ENCODE data around the gene MVD. TPM values are rescaled to one million over a fixed set of nuclear protein-coding genes. Genes with fewer than 3 reads are reported as not detected.
A peak's percentile ranks its signal among the peaks of the same experiment; 100 is the strongest.

MVD gene
- total RNA-seq, 1 experiment from 2014 or later = 7.4 TPM

DNA sequence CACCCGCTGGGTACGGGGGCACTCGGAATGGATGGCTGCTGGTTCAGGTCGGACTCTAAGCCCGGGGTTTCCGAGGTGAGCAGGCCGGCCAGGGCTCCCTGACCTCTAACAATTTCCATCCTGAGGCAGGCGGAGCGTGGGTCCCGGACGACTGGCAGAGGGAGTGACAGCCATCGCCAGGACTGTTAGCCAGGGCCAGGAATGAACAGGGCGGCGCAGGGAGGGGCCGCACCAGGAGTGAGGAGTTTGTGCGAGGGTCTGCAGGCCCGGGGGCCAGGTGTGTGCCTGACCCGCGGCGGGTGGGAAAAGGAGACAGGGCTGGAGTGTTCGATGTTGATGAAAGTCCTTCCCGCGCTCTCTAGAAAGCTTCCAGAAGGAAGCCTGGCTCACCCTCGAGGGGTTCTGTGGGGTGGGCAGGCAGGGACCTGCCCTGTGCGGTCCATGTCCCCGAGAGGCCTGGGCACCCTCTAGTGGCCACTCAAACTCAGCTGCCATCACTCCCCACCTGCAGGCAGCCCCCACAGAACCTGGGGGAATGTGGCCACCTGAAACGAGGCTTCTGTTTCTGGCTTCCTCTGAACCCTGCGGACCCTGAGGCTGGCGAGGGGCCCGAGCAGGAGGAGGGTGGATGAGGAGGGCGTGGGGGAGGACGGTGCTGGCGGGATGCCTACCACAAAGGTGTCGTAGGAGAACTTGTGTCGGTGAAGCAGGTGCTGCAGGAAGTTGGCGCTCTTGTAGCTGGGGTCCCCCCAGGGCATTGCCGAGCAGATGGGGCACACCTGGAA lies 35.1 kb upstream of the MVD start:
- DNase-seq (ENCODE audit: extremely low read depth, low read depth) = no peak

DNA sequence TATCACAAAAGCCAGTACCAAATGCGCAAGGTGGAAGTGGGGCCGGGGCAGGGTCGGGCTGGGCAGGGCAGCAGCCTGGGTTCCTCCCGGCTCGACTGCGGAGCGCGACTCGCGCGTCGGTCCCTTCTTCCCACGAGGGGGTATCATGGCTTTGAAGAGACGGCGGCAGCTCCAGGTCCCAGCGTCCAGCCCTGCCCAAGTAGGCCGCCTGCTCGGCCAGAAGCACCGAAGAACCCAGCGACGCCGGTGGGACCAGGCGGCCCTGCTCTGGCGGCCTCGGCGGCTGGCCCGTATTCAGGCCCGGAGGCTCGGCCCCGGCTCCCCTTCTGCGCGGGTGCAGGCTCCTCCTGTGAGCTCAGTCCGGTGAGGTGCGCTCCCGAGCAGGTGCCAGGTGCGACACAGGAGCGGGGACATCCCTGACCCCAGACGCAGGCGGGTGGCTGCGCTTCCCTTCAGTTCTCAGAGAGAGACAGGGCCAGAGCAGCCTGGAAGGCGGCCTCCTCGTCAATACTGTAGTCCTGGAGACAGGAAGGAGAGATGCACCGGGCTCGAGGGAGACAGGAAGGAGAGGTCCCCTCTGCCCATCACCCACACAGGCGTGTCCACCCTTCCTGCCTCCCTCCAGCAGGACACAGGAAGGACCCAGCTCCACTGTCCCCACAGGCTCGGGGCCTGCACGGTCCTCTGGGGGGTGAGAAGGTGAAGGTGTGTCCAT lies 34.4 kb upstream of the MVD start:
- DNase-seq (ENCODE audit: extremely low read depth, low read depth) = no peak

DNA sequence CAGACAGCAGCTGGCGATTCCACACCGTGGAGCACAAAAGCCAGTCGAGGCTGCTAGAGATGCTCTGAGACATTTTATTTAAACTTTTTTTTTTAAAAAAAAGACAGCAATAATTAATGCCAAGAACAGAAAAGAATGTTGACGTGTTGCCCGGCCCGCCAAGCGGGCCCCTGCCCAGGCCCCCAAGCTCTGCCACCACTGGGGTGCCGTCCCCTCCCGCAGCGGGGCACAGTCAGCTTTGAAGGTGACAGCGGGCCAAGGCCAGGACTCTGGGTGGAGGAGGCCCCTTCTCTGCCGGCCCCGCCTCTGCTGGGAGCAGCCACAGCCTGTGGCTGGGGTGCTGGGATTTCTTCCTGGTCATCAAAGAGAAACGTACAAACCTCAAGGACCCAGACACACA lies 33.5 kb upstream of the MVD start:
- no peak for DNase-seq (ENCODE audit: extremely low read depth, low read depth)

DNA sequence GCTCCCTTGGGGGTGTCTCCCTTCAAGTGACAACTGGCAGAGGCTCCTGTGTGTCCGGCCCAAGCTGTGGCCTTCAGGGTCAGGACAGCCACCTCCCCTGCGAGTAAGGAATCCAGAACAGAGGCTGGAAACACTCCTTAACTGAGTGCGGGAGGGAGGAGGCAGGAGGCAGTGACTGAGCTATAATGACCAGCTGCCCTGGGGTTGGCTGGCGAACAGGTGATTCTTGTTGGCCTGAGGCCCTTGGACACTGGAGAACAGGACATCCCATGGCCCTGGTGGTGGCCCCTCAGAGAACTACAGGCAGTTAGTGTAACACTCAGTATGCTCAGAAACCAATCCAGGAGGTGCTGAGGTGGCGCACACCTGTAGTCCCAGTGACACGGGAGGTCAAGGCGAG lies 32.9 kb upstream of the MVD start:
- DNase-seq (ENCODE audit: extremely low read depth, low read depth) = no peak

DNA sequence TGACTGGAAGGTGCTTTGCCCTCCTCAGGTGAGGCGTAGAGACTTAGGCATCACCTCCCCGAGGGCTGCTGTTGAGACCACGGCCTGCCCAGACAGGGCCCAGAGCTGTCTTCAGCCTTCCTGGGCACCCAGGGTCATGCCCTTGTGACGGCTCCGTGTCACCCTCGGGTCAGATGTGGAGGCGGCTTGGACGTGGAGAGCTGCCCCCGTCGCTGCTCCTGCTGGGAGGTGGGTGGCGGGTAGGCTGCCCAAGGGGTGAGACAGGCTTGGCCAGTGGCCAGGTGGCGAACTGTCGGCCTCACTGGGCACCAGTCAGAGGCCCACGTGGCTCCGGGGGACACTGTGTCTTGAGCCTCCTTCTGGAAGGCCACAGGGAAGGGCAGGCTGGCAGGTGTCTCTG lies 32.3 kb upstream of the MVD start:
- DNase-seq (ENCODE audit: extremely low read depth, low read depth) = no peak

DNA sequence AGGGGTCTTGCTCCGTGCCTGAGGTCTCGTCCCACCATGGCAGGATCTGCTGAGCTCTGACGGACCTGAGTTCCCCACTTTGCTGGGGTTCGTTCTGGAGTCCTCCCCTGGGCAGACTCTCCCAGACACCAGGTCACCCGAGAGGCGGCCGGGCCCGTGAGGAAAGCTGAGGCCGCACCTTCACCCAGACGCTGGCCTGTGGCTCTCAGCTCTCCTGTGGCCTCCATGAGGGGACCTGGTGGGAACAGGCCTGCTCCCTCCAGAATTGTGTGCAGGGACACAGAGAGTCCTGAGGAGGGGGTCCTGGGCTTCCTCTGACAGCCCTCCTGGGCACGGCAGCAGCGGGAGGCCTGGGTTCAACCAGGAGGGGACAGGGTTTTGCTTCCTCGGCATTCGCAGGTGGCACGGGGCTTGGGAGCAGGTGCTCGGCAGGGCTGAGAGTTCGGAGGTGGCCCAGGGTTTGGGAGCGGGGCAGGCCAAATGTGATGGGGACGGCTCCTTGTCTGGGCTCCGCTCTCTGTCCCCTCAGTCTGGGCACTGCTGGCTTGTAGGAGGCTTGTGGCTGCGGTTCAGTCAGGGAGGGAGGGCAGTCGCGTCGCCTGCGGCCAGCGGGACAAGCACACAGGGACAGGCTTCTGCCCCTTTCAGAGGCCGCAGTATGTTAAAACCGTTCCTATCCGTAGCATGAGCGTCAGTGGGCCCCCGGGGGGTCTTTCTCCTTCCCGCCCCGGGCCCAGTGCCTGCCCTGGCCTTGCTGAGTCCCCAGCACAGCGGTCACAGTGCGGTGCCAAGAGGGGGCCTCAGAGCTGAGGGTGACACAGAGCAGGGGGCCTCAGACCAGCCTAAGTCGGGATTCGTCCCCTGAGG lies 31.6 kb upstream of the MVD start:
- no peak for DNase-seq (ENCODE audit: extremely low read depth, low read depth)

DNA sequence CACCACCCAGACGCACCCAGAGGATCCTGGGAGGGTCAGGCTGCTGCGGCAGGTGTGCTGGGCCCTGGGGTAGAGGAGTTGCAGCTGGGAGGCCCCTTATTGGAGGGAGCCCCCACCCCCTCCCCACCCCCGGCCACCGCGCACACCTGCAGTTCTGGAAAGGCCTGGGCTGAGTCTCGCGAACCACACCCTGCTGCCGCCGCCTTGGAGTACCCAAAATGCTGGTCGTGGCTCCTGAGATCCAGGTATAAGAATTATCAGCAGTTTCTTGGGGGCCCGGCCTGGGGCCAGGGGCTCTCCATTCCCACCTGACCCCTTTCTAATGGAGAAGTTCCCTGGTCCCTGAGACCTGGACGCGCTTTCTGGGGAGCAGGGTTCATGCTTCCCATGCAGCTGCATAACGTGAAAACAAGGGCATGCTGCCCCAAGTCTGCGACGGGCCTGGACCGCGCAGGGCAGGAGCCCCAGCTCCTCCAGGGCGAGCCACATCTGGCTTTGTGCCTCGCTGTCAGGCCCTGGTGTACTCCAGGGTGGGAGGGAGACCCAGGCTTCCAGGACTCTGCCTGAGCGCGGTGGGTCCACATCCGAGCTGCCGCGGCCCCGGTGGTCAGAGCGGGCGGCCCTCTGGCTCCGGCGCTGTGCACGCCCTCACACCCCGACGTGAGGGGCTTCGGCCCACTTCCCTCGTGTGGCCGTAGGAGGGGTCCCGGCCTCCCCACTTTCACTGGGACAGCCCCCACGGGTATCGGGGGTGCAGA lies 30.7 kb upstream of the MVD start:
- no peak for DNase-seq (ENCODE audit: extremely low read depth, low read depth)

DNA sequence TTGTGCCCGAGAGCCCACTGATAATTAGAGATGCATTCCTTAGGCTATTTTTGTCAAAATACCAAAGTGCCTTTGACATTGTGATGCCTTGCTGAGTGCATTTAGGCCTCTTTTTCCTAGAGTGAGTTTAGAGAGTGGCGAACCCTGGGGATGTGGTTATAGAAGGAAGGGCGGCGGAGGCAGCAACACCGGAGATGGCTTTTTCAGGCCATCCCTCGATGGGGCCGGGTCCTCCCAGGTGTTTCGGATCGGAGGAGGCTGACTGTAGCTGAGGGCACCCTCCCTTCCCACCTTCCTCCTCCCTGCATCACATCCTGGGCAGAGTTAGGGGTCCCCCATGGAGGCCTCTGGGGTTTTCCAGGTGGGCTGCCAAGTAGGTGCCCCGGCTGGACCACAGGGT lies 30.0 kb upstream of the MVD start:
- no peak for DNase-seq (ENCODE audit: extremely low read depth, low read depth)

DNA sequence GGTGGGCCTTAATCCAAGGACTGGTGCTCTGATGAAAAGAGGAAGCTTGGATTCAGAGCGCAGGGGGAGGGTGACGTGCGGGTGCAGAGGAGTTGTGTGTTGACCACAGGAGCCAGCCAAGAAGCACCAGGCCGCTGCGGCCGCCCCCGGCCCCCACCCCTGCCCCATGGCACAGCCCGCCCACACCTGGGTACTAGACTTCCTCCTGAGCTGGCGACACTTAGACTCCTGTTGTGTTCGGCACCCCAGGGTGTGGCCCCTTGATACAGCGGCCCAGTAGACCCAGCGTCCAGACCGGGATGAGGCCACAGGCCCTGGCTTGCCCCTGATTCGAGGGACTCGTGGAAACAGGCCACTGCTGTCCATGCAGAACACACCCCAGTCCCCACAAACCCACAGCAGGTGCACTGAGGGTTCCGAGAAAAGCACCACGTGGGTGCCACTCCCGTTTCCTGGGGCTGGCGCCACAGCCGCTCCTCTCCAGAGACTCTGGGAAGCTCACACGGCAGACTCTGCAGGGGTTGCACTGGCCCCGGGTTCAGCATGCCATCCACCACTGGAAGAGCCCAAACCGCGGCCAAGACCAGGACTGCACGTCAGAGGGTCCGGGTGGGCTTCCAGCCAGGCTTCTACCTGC lies 29.2 kb upstream of the MVD start:
- DNase-seq (ENCODE audit: extremely low read depth, low read depth) = no peak

DNA sequence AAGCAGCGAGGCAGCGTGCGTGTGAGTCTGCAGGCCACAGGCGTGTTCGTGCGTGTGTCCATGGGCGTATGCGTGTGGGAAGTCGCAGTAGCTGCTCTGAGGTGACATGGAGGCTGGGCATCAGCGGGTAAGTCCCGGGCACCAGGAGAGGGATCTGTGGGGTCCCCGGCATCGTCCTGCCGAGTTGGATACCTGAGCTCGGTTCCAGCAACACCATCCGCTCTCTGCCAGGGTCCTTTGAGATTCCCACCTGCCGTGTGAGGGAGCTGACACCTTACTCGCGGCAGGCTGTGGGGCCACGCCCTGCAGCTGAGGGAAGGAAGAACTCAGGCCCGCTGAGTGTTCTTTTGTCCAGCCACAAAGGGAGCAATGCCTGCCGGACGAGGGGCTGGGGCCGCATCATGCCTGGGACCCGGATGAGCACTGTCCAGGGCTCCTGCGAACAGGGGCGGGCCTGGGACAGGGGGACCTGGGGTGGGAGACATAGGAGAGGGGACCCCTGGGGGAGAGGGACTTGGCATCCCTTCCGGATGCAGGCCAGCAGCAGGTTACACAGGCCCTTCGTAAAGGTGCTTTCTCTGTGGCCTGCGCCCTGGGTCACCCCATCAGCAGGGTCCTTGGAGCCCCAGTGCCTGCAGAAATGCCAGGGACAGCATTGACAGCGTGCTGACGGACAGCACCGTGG lies 28.4 kb upstream of the MVD start:
- DNase-seq (ENCODE audit: extremely low read depth, low read depth) = no peak

DNA sequence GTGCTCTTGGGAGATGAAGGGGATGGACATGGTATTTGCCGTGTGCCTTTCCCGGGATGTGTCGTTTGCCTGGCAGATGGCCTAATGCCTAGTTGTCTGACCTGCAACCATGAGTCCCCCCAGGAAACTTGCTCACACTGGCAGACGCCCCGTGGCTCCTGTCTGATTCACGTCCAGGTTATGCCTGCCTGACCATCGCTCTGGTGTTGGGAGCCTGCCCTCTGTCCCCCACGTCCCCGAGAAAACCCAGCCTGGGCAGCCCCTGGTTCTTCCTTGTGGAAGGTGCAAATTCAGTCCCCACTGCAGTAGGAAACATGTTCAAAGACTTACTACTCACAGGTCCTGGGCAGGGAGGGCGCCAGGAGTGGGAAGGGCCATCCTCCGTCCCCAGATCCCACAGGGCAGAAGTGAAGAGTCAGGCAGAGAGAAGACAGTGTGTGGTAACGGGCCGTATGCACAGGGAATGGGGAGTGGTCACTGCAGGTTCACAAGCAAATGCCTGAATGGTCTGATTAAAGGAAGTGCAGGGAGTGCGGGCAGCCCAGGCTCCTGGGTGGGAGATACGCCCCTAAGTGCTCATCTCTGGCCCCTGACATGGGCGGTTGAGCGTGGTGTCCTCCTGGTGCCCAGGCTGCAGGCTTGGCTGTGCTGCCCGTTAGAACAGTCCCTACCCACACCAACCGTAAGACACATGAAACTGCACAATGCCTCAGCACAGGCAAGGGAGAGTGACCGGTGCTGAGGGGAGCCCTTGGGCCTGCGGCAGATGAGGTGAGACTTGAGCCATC lies 27.6 kb upstream of the MVD start:
- DNase-seq (ENCODE audit: extremely low read depth, low read depth) = no peak

DNA sequence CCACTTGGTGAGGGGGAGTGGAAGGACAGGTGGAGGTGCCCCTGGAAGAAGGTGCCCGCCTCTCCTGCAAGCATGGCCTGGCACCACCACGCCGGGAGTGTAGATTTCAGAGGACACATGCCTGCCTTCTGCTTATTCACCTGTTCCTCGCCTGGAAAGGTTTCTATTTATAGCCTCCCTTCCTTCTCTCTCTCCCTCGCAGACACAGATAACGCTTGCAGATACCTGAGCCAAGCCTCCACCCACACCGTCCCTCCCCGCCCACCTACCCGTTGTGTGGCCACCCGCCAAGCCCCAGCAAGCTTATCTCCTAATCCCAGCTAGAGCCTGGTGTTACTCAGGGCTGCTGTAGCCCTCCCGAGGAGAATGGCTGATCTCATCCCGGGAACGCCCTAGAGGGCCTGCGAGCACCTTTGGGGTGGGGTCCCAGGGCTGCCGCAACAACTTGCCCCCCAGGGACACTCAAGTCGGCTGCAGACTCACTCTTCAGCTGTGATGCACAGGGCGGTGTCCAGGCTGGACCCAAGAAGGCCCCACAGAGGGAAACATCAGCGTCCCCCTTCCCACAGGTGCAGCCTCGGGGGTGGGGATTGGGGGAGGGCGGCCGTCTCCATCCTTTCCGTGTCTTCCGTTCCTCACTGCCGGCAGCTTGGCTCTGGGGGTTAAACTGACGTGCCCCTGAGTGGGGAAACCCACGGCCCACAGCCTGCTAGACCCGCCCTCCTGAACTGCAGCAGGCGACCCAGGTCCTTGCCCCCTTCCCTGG lies 25.3 kb upstream of the MVD start:
- DNase-seq (ENCODE audit: extremely low read depth, low read depth) = no peak

DNA sequence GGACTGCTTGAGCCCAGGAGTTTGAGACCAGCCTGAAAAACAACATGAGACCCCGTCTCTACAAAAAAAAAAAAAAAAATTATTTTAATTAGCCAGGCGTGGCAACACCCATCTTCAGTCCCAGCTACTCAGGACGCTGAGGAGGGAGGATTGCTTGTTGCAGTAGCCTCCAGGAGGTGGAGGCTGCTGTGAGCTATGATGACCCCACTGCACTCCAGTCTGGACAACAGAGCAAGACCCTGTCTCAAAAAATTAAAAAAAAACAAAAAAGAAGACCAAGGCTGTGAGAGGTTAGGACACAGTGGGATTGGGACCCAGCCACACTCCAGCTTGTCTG lies 24.8 kb upstream of the MVD start:
- no peak for DNase-seq (ENCODE audit: extremely low read depth, low read depth)

DNA sequence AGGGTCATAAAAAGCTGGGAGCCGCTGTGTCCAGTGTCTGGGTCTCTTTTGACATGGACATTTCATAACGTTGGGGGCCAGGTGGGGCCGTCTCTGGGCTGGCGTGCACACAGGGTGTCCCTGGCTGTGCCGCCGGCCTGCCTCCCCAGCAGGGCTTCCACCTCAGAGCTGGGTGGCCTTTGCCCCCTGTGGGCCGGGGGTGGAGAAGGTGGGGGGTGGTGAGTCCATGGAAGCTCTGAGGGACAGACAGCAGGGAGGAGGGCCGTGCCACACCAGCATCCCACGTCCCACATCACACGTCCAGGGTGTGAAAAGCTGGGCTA lies 24.3 kb upstream of the MVD start:
- no peak for DNase-seq (ENCODE audit: extremely low read depth, low read depth)

DNA sequence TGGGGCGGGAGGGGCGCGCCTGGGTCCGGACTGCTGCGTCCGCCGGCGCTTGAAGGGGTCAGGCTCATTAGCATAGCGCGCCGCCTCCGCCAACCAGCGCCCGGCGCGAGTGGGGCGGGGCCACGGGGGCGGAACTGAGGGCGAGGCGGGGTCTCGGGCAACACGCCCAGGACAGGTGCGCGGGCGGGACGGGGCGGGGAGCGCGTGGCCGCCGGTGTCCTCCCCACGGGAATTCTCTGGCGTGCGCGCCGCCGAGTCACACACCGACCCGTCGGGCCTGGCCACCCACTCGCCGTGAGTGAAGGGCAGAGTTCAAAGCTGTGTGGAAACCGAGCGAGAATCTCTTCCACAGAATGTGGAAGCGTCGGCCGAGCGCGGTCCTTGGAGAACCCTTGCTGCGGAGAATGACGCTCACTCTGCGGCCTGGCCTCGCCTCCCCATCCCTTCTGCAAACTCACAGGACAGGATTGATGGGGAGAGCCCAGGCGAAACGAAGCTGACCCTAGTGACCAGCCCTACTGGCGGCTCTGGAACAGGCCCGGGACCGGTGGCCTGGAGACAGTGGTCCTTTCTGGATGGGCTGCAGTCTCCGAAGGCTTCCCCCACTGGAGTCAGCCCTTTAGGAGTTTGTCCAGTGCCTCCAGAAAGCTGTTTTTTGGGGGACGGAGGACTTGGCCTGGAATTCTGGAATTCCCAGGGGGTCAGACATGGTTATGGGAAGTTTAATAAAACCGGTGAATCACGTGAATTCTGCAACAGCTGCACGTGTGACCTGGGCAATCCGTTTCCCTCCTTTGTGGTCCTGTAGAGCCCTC lies 23.8 kb upstream of the MVD start, which contains the start of gene SNAI3:
TSS of gene SNAI3 (minus strand) at position 69 of the 815 bp plus-strand sequence. CDS start 101 bp downstream, outside the sequence.
- DNase-seq (ENCODE audit: extremely low read depth, low read depth) = peak; percentile 48

DNA sequence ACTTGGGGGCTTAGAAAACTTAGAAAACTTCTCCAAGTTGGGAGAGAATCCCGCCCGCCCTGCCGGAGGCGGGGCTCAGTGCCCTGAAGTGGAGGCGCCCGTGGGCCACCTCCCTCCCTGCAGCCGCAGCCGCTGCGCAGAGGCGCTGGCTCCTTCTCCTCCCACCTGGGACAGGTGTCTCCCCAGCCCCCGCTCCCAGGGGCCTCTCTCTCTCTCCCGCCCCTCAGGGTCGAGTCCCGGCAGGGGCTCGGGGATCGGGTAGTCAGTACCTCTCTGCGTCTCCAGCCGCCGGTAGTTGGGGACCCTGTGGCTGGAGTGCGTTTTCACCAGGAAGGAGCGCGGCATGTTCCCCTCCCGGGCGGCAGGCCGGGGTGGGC lies 23.2 kb upstream of the MVD start:
- no peak for DNase-seq (ENCODE audit: extremely low read depth, low read depth)
